H1 (cell line): ENCODE results near the gene TMEM44. TPM values are rescaled to one million over a fixed set of nuclear protein-coding genes. Genes with fewer than 3 reads are reported as not detected.

Experiments used
- CTCF ChIA-PET: fragments of 300-600 bp; sonication (Branson Sonifier 250); formaldehyde crosslinking; loops from one replicate; lab custom pipeline; 2021; ENCODE audit not compliant: partially characterized antibody; lab: Charles Lee
- POLR2A ChIA-PET: fragments of 300-600 bp; sonication (Branson Sonifier 250); formaldehyde crosslinking; loops from one replicate; lab custom pipeline; 2021; ENCODE audit warnings: inconsistent platforms; ENCODE audit not compliant: partially characterized antibody; lab: Charles Lee
- DNase-seq, 2 experiments: peaks; one replicate each; pipeline versions ENCODE4 v3.0.0 to v3.0.0-alpha.2; 2010 to 2022; ENCODE audit warnings: low spot score in 2 of 2, low read depth in 1 of 2, mixed read lengths in 1 of 2
- FAIRE-seq: peaks from 2 replicates; lab custom pipeline; 2011; peaks lifted over from hg19 to GRCh38; lab: Jason Lieb, UNC
- H2AFZ ChIP-seq: 2 replicates; pipeline ENCODE4 v1.8.1; 2012; ENCODE audit warnings: low read length, inconsistent platforms
- H2AK5ac ChIP-seq: 2 replicates; pipeline ENCODE4 v1.6.1; 2013; ENCODE audit warnings: low read depth, low read length
- H2BK120ac ChIP-seq: replicated peaks from 2 replicates; pipeline ENCODE3; 2013; ENCODE audit warnings: low read depth, low read length, inconsistent platforms
- H2BK12ac ChIP-seq: 2 replicates; pipeline ENCODE4 v1.6.1; 2013; ENCODE audit warnings: low read depth, low read length
- H2BK15ac ChIP-seq: 2 replicates; pipeline ENCODE4 v1.6.1; 2013; ENCODE audit warnings: low read length
- H2BK20ac ChIP-seq: 2 replicates; pipeline ENCODE4 v1.6.1; 2013; ENCODE audit warnings: low read length
- H2BK5ac ChIP-seq: 2 replicates; pipeline ENCODE4 v1.6.1; 2013; ENCODE audit warnings: low read depth, low read length
- H3K14ac ChIP-seq: 2 replicates; pipeline ENCODE4 v1.6.1; 2013; ENCODE audit warnings: inconsistent platforms; ENCODE audit not compliant: insufficient read length
- H3K18ac ChIP-seq: 2 replicates; pipeline ENCODE4 v1.6.1; 2013; ENCODE audit warnings: low read length; ENCODE audit errors: extremely low read depth
- H3K23ac ChIP-seq: 2 replicates; pipeline ENCODE4 v1.6.1; 2013; ENCODE audit warnings: inconsistent platforms; ENCODE audit not compliant: insufficient read length
- H3K23me2 ChIP-seq: 2 replicates; pipeline ENCODE4 v1.6.1; 2013; ENCODE audit warnings: low read depth, low read length
- H3K27ac ChIP-seq: 2 replicates; pipeline ENCODE4 v1.6.1; 2011; ENCODE audit warnings: low read depth, low read length, inconsistent platforms
- H3K27me3 ChIP-seq, 4 experiments: replicated peaks in 1 of 4; 1 replicate in 1 of 4; 2 replicates in 3 of 4; pipeline versions ENCODE4 v1.6.1 to v1.8.1; 2011 to 2013; ENCODE audit warnings: low read length in 3 of 4, mild to moderate bottlenecking in 3 of 4, inconsistent platforms in 2 of 4, mixed read lengths in 2 of 4, moderate library complexity in 1 of 4; ENCODE audit not compliant: control insufficient read depth in 3 of 4, insufficient read depth in 3 of 4; ENCODE audit errors: extremely low read depth in 1 of 4
- H3K36me3 ChIP-seq, 4 experiments: 2 replicates each; pipeline versions ENCODE4 v1.6.1 to v1.8.1; 2011 to 2013; ENCODE audit warnings: mild to moderate bottlenecking in 4 of 4, low read length in 3 of 4, moderate library complexity in 2 of 4, control low read depth in 1 of 4, inconsistent platforms in 1 of 4; ENCODE audit not compliant: insufficient read depth in 4 of 4, control insufficient read depth in 2 of 4
- H3K4ac ChIP-seq: replicated peaks from 2 replicates; pipeline ENCODE3; 2013; ENCODE audit warnings: low read length, low read depth, mixed read lengths, inconsistent platforms; ENCODE audit not compliant: insufficient read length
- H3K4me1 ChIP-seq, 4 experiments: replicated peaks in 1 of 4; 1 replicate in 1 of 4; 2 replicates in 3 of 4; pipeline versions ENCODE4 v1.6.1 to v1.8.1; 2011 to 2013; ENCODE audit warnings: low read length in 3 of 4, inconsistent platforms in 2 of 4, mixed read lengths in 1 of 4; ENCODE audit not compliant: insufficient read depth in 4 of 4, control insufficient read depth in 3 of 4
- H3K4me2 ChIP-seq, 2 experiments: 2 replicates each; pipeline versions ENCODE4 v1.6.1 to v1.8.1; 2011 to 2013; ENCODE audit warnings: low read depth in 2 of 2, low read length in 2 of 2, control low read depth in 1 of 2, inconsistent platforms in 1 of 2, mild to moderate bottlenecking in 1 of 2; ENCODE audit not compliant: insufficient read depth in 1 of 2
- H3K4me3 ChIP-seq, 4 experiments: fragments of 200-600, 300-600 bp in 1 of 4; sonication (generic), shearing (Covaris generic), sonication (Bioruptor Twin) in 1 of 4; 2 replicates each; pipeline versions ENCODE4 v1.5.1 to v1.8.1; 2011 to 2016; ENCODE audit warnings: low read length in 4 of 4, low read depth in 3 of 4, control low read depth in 2 of 4, inconsistent platforms in 2 of 4, mild to moderate bottlenecking in 2 of 4, mixed read lengths in 1 of 4, moderate library complexity in 1 of 4; ENCODE audit not compliant: insufficient read depth in 2 of 4; ENCODE audit errors: extremely low read depth in 1 of 4
- H3K56ac ChIP-seq: replicated peaks from 2 replicates; pipeline ENCODE3; 2013; ENCODE audit warnings: low read depth, mild to moderate bottlenecking, mixed read lengths, low read length, inconsistent platforms; ENCODE audit not compliant: insufficient read length
- H3K79me1 ChIP-seq: 2 replicates; pipeline ENCODE4 v1.6.1; 2013; ENCODE audit warnings: low read depth, low read length, control low read depth
- H3K79me2 ChIP-seq, 2 experiments: 2 replicates each; pipeline versions ENCODE4 v1.6.1 to v1.8.1; 2012 to 2013; ENCODE audit warnings: low read length in 2 of 2, mild to moderate bottlenecking in 2 of 2, inconsistent platforms in 1 of 2; ENCODE audit not compliant: insufficient read depth in 2 of 2, control insufficient read depth in 1 of 2
- H3K9ac ChIP-seq, 4 experiments: replicated peaks in 1 of 4; 1 replicate in 1 of 4; 2 replicates in 3 of 4; pipeline versions ENCODE4 v1.6.1 to v1.8.1; 2011 to 2013; ENCODE audit warnings: low read depth in 3 of 4, low read length in 3 of 4, control low read depth in 2 of 4, mild to moderate bottlenecking in 2 of 4, moderate library complexity in 2 of 4, inconsistent platforms in 1 of 4; ENCODE audit errors: extremely low read depth in 1 of 4
- H3K9me3 ChIP-seq, 2 experiments: 2 replicates each; pipeline versions ENCODE4 v1.6.1 to v1.8.1; 2012 to 2013; ENCODE audit warnings: mild to moderate bottlenecking in 2 of 2, moderate library complexity in 2 of 2, control low read depth in 1 of 2, inconsistent platforms in 1 of 2, low read depth in 1 of 2, low read length in 1 of 2, mixed read lengths in 1 of 2; ENCODE audit not compliant: insufficient read depth in 2 of 2
- H4K20me1 ChIP-seq, 2 experiments: replicated peaks in 1 of 2; 2 replicates each; pipeline versions ENCODE3 to v1.8.1; 2011 to 2013; ENCODE audit warnings: inconsistent platforms in 2 of 2, low read length in 2 of 2, mild to moderate bottlenecking in 1 of 2; ENCODE audit not compliant: insufficient read depth in 2 of 2, control insufficient read depth in 1 of 2
- H4K5ac ChIP-seq: 2 replicates; pipeline ENCODE4 v1.6.1; 2013; ENCODE audit warnings: low read length, low read depth, mixed read lengths, inconsistent platforms; ENCODE audit not compliant: insufficient read length
- H4K8ac ChIP-seq: 2 replicates; pipeline ENCODE4 v1.8.0; 2013; ENCODE audit warnings: mild to moderate bottlenecking, moderate library complexity, low read length, inconsistent platforms; ENCODE audit not compliant: insufficient read depth; ENCODE audit errors: extremely low read depth
- H4K91ac ChIP-seq: replicated peaks from 2 replicates; pipeline ENCODE3; 2013; ENCODE audit warnings: low read length, mixed read lengths, inconsistent platforms; ENCODE audit not compliant: insufficient read length
- KDM5A ChIP-seq: fragments of 200-600 bp; IDR thresholded peaks from 2 replicates; pipeline ENCODE4 v1.7.1; 2012; ENCODE audit warnings: mild to moderate bottlenecking, low read length, inconsistent platforms, mixed read lengths
- RAD21 ChIP-seq, 2 experiments: IDR thresholded peaks in 1 of 2; conservative IDR thresholded peaks in 1 of 2; 2 replicates each; pipeline ENCODE4 v1.6.1; 2011; ENCODE audit warnings: low read depth in 2 of 2, low read length in 2 of 2, improper control_type of control experiment in 1 of 2, inconsistent platforms in 1 of 2, mild to moderate bottlenecking in 1 of 2, moderate library complexity in 1 of 2
- WGBS, 2 experiments: shearing (Covaris generic) in 1 of 2; methylation state at CpG; one replicate each; pipeline versions ENCODE4 v1.1.6 to v1.1.7; 2013 to 2015; ENCODE audit warnings: low lambda C conversion rate in 2 of 2, mixed read lengths in 2 of 2, inconsistent platforms in 1 of 2, low coverage in 1 of 2, missing lambda C conversion rate in 1 of 2; ENCODE audit not compliant: insufficient replicate concordance in 2 of 2, insufficient coverage in 1 of 2, insufficient read length in 1 of 2; ENCODE audit errors: extremely low coverage in 1 of 2, missing lambda C conversion rate in 1 of 2; 5-methylcytosine and 5-hydroxymethylcytosine counted together
- polyA plus RNA-seq, 7 experiments: library from polyadenylated mRNA; depleted of rRNA in 3 of 7; stranded (reverse) in 5 of 7; unstranded in 2 of 7; fragments of >200 nt in 5 of 7; fragments of 200-250 nt in 2 of 7; gene quantifications; 1 replicate in 5 of 7; 2 replicates in 1 of 7; 4 replicates in 1 of 7; pipeline versions ENCODE4 v1.2.1 to v1.2.3, GENCODE V29; 2011 to 2013; ENCODE audit warnings: missing spikeins in 2 of 7, mixed read lengths in 2 of 7
- total RNA-seq: library from RNA; stranded (reverse); fragmentation: NEBNext Ultra II Directional; extraction: Animal tissue kit (Norgen Biotek cat#: 25700); gene quantifications from 2 replicates; pipeline ENCODE4 v1.2.1, GENCODE V29; 2021
- TF ChIP-seq, protein P1 (sequence below), 3 experiments: IDR thresholded peaks; 1 replicate in 2 of 3; 2 replicates in 1 of 3; pipeline versions ENCODE4 v1.5.1 to v1.6.1; 2011; ENCODE audit warnings: low read length in 3 of 3, mild to moderate bottlenecking in 3 of 3, inconsistent platforms in 2 of 3, low read depth in 1 of 3, moderate library complexity in 1 of 3; ENCODE audit not compliant: insufficient read depth in 1 of 3; ENCODE audit errors: control extremely low read depth in 1 of 3

The TMEM44 gene
- total and polyA plus RNA-seq, 2 of the 8 experiments (the other 6 are each of a cell fraction or from before 2014, with no cell fraction given): 14.0 to 16.7 TPM

DNA sequence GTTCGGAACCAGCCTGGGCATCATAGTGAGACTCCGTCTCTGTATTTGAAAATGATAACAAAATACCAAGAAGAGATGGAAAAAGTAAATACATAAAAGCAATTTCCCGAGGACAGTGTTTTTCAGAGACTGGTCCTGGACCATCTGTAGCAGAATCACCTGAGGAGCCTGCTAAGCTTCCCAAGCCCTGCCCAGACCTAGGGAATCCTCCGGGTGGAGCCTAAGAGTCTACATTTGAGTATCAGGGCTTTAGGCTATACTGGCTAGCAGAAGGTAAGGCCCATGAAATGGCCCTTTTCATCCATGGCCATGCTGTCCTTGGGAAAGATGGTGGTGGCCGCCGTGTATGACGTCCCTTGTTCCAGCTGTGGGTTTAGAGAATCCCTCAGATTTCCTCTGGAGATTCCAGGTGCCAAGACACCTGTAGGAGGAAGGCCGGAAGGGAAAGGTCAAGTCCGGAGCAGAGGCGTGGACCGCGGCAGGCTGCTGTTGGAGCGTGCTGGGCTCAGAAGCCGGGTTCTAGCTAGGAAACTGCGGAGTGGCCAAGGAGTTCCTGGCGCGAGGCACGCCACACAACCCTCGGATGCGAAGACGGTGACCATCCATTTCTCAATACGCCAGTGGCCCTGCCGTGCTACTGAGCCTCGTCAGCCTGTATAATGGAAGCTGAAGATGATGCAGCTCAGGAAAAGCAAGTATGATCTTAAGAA is 50.9 kb downstream of the TMEM44 start:
- no peak overlapping the region for H3K4me3 ChIP-seq
- peak; percentile 16 to 32; a peak in 3 of 4 replicates for TF ChIP-seq RAD21 (IDR thresholded peaks at IDR 0.05 in 1 of 2, conservative IDR thresholded peaks at IDR 0.05 in 1 of 2; ENCODE audit: low read depth in 2 of 2, low read length in 2 of 2)
- no peak for TF ChIP-seq KDM5A
- TF ChIP-seq, protein P1, sequence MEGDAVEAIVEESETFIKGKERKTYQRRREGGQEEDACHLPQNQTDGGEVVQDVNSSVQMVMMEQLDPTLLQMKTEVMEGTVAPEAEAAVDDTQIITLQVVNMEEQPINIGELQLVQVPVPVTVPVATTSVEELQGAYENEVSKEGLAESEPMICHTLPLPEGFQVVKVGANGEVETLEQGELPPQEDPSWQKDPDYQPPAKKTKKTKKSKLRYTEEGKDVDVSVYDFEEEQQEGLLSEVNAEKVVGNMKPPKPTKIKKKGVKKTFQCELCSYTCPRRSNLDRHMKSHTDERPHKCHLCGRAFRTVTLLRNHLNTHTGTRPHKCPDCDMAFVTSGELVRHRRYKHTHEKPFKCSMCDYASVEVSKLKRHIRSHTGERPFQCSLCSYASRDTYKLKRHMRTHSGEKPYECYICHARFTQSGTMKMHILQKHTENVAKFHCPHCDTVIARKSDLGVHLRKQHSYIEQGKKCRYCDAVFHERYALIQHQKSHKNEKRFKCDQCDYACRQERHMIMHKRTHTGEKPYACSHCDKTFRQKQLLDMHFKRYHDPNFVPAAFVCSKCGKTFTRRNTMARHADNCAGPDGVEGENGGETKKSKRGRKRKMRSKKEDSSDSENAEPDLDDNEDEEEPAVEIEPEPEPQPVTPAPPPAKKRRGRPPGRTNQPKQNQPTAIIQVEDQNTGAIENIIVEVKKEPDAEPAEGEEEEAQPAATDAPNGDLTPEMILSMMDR (IDR thresholded peaks at IDR 0.05; ENCODE audit: control extremely low read depth in 1 of 3, insufficient read depth in 1 of 3, low read depth in 1 of 3, low read length in 3 of 3): peak; percentile 2 to 14 (median 9); a peak in 3 of 4 replicates
- TF ChIP-seq, all 59 proteins: peak for 2
- Histone ChIP-seq H2BK12ac (no peak overlapping the region), H4K20me1 (no peaks in the 10 kb centered on the region), H4K5ac (no peak overlapping the region), H3K36me3 (no peaks in the 10 kb centered on the region), H3K79me1 (no peaks in the 10 kb centered on the region), H3K9me3 (no peaks in the 10 kb centered on the region), H2AFZ (no peak overlapping the region), H3K9ac (no peak overlapping the region), H3K14ac (no peak overlapping the region), H2BK120ac (no peak overlapping the region), H3K23ac (no peak overlapping the region), H3K18ac (no peak overlapping the region), H4K91ac (no peak overlapping the region), H3K23me2 (peaks cover 3% of the 10 kb centered on the region; the same call in 1 of the 2 replicates), H3K27me3 (no peaks in the 10 kb centered on the region), H3K27ac (no peak overlapping the region), H3K4me1 (no peaks in the 10 kb centered on the region), H2BK5ac (no peak overlapping the region), H2AK5ac (no peak overlapping the region), H3K56ac (no peak overlapping the region), H4K8ac (no peak overlapping the region), H3K4ac (no peak overlapping the region), H3K4me2 (no peak overlapping the region), H2BK20ac (no peak overlapping the region), H3K79me2 (peaks cover 0 to 4% of the 10 kb centered on the region in 2 experiments; a peak in 1 of 4 replicates), H2BK15ac (no peak overlapping the region)
- 88% methylated on average over 24 of the region's 24 CpGs; no CpG with 5 or more reads in 1 of the 2 experiments for WGBS, 2 experiments
- ChIA-PET CTCF (interaction anchor here (0.6 to 2.6 kb wide), 8 partner anchors 8 to 249 kb away, joined by 3 to 9 read pairs (median 4); partner anchors contain the start of gene TMEM44), POLR2A (interaction anchor here (0.6 to 1.8 kb wide), 6 partner anchors 9 to 168 kb away, joined by 3 to 5 read pairs (median 3); no protein-coding TSS in a partner anchor)
- DNase-seq: no peak
- no peak for FAIRE-seq
